GM12864 (cell line): ENCODE results near the gene TPPP3.

Experiments
- DNase-seq: peaks from one replicate; pipeline ENCODE4 v3.0.0-alpha.2; 2011; ENCODE audit warnings: low read depth
- H3K4me3 ChIP-seq: 2 replicates; pipeline ENCODE4 v1.5.1; 2011; ENCODE audit warnings: mild to moderate bottlenecking, low read depth, low read length, control low read depth
- TF ChIP-seq, protein P1 (sequence below): IDR thresholded peaks from 2 replicates; pipeline ENCODE4 v1.5.1; 2011; ENCODE audit warnings: low read depth, mild to moderate bottlenecking, moderate library complexity, low read length, control low read depth, inconsistent platforms; ENCODE audit errors: missing control alignments

The TPPP3 gene

DNA sequence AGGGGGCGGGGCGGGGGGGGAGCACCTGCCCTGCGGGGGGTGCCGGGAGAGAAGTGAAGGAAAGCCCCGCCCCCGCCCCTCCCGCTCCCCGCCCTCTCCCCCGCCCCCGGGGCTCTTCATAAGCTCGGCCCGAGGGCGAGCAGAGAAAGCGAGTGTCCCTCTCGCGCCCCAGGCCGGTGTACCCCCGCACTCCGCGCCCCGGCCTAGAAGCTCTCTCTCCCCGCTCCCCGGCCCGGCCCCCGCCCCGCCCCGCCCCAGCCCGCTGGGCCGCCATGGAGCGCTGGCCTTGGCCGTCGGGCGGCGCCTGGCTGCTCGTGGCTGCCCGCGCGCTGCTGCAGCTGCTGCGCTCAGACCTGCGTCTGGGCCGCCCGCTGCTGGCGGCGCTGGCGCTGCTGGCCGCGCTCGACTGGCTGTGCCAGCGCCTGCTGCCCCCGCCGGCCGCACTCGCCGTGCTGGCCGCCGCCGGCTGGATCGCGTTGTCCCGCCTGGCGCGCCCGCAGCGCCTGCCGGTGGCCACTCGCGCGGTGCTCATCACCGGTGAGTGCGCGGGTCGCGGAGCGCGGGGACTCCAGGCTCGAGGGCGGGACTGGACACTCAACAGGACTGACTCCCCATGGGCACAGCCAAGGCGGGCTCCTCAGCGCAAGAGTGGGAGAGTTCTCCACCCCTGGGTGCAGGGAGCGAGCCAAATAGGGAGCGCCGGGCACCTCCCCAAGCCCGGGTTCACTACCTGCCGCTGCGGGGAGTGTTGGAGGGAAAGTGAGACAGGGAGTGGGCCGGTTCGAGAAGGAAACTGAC is 37.9 kb upstream of the TPPP3 start, which contains the start of gene HSD11B2:
TSS of gene HSD11B2 (plus strand) at position 145 of the 798 bp plus-strand sequence. CDS start at position 273, 128 bp downstream.
- TF ChIP-seq, protein P1, sequence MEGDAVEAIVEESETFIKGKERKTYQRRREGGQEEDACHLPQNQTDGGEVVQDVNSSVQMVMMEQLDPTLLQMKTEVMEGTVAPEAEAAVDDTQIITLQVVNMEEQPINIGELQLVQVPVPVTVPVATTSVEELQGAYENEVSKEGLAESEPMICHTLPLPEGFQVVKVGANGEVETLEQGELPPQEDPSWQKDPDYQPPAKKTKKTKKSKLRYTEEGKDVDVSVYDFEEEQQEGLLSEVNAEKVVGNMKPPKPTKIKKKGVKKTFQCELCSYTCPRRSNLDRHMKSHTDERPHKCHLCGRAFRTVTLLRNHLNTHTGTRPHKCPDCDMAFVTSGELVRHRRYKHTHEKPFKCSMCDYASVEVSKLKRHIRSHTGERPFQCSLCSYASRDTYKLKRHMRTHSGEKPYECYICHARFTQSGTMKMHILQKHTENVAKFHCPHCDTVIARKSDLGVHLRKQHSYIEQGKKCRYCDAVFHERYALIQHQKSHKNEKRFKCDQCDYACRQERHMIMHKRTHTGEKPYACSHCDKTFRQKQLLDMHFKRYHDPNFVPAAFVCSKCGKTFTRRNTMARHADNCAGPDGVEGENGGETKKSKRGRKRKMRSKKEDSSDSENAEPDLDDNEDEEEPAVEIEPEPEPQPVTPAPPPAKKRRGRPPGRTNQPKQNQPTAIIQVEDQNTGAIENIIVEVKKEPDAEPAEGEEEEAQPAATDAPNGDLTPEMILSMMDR = no peak
- no peak for DNase-seq
- H3K4me3 ChIP-seq = peak within 1 kb of the TSS; percentile 38

- TF ChIP-seq, protein P1 = no peak
- DNase-seq = no peak
- H3K4me3 ChIP-seq = peak overlapping the region; percentile 38
Measured at GRCh38 chr16:67430504-67430976, 37.2 kb upstream of the TPPP3 start.

DNA sequence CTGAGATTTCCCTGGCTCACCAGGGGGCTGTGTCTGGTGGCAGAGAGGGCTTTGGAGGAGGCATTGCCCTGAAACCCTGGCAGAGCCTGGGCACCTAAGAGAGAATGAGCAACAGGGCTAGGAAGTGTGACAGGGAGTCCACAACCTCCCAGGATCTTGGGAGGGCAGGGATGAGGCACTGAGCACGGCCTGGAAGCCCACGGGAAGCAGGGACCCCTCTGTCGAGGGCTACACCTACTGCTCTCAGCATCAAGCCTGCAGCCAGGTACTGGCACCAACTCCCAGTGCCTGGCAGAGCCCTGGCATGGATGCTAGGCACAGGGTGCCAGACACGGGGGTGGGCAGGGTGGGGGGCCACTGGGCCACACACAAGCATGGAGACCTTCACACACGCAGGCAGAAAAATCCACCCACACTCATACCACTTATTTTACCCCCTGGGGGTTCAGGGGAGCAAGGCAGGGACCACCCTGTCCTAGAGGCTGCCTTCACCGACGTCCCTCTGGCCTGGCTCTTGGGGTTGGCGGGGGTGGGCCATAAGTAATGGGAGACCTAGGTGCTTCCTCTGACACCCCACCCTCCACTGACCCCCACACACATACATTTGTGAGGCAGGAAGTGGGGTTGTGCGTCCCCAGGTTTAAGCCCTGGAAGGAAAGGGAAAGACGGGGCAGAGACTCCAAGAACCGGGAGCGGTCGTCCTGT is 36.7 kb upstream of the TPPP3 start:
- peak overlapping the region; percentile 38; the same call in 1 of the 2 replicates for H3K4me3 ChIP-seq
- DNase-seq = no peak
- TF ChIP-seq, protein P1 = no peak

- TF ChIP-seq, protein P1 = no peak
- no peak overlapping the region for H3K4me3 ChIP-seq
- DNase-seq = no peak
Measured at GRCh38 chr16:67429053-67429798, 35.9 kb upstream of the TPPP3 start.

GRCh38 chr16:67428146-67428731 is 34.9 kb upstream of the TPPP3 start:
- DNase-seq = no peak
- TF ChIP-seq, protein P1 = peak; percentile 87
- H3K4me3 ChIP-seq = no peak overlapping the region

GRCh38 chr16:67426950-67427349 is 33.7 kb upstream of the TPPP3 start:
- no peak overlapping the region for H3K4me3 ChIP-seq
- TF ChIP-seq, protein P1 = no peak
- no peak for DNase-seq
